ENCODE measurements around the gene IPCEF1.

DNA sequence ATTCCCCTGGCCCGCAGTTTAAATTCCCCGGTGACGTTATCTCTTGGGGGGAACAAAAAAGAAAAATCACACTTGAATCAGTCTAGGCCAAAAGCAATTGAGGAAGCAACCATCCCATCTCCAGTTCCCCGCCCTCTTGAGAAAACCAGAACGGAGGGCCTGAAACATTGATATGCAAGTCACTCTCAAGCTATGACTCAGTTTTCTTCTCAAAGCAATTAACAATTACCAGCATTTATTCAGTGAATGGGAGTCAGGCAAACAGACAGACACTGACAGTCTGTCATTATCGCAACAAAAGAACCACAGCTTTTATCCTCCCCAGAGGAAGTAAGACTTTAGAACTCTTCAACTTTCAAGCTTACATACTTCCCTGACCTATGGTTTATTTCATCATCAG is 216.7 kb downstream of the IPCEF1 start:
- TF ChIP-seq CTCF (IDR thresholded peaks at IDR 0.05; ENCODE audit: low read depth, low read length), result no peak
- TF ChIP-seq MAX (IDR thresholded peaks at IDR 0.05; ENCODE audit: low read depth, low read length), result no peak
- TF ChIP-seq POLR2A (IDR thresholded peaks at IDR 0.05; ENCODE audit: extremely low read depth, insufficient read length), result no peak
- TF ChIP-seq MYC (IDR thresholded peaks at IDR 0.05; ENCODE audit: low read depth, low read length), result 0 out of 2 replicates have a peak, but pooled peaks have one; percentile 28

All from NB4 (cell line).